ENCODE data around the gene SEMA5A.

Gene SEMA5A

GRCh38 chr5:9108162-9108561, 437.7 kb downstream of the SEMA5A start:
- no peaks in the 10 kb centered on the region for H3K9me3 ChIP-seq (replicated peaks; ENCODE audit: insufficient read depth, low read length)
- H3K4me2 ChIP-seq (ENCODE audit: low read depth, low read length), result no peak overlapping the region
- no peaks in the 10 kb centered on the region for H3F3A ChIP-seq (ENCODE audit: insufficient read depth, low read length)
- H3K36me3 ChIP-seq (replicated peaks; ENCODE audit: insufficient read depth, low read length), result no peaks in the 10 kb centered on the region
- H3K27ac ChIP-seq (ENCODE audit: low read length), result no peak overlapping the region
- no peak overlapping the region for H3K4me3 ChIP-seq (ENCODE audit: low read length)
- no peaks in the 10 kb centered on the region for H3K4me1 ChIP-seq (ENCODE audit: low read length)
- no peaks in the 10 kb centered on the region for H4K20me1 ChIP-seq (ENCODE audit: insufficient read depth, low read length)
- TF ChIP-seq EZH2 (optimal IDR thresholded peaks at IDR 0.05; ENCODE audit: low read depth, low read length), result no peak
- no peak for TF ChIP-seq CTCF (IDR thresholded peaks at IDR 0.05; ENCODE audit: low read length)
- TF ChIP-seq EZH2phosphoT487 (IDR thresholded peaks at IDR 0.05; ENCODE audit: low read length), result no peak
- H3K9me2 ChIP-seq (replicated peaks; ENCODE audit: insufficient read depth, low read length), result no peaks in the 10 kb centered on the region
- H3K79me2 ChIP-seq (ENCODE audit: low read length), result no peaks in the 10 kb centered on the region
- no peak overlapping the region for H3K9ac ChIP-seq (ENCODE audit: low read length)
- H3K27me3 ChIP-seq (replicated peaks; ENCODE audit: insufficient read depth, low read length), result no peaks in the 10 kb centered on the region
- H2AFZ ChIP-seq (ENCODE audit: low read length), result no peak overlapping the region
- DNase-seq, result no peak

- H3K9me3 ChIP-seq (replicated peaks; ENCODE audit: insufficient read depth, low read length), result no peaks in the 10 kb centered on the region
Observed at GRCh38 chr5:9105851-9106250, 440.0 kb downstream of the SEMA5A start.

GRCh38 chr5:9104571-9105339, 441.1 kb downstream of the SEMA5A start:
- TF ChIP-seq EZH2phosphoT487 (IDR thresholded peaks at IDR 0.05; ENCODE audit: low read length) (no peak), EZH2 (optimal IDR thresholded peaks at IDR 0.05; ENCODE audit: low read depth, low read length) (no peak), CTCF (IDR thresholded peaks at IDR 0.05; ENCODE audit: low read length) (no peak)
- H3K4me3 ChIP-seq (ENCODE audit: low read length), result no peak overlapping the region
- H3K27ac ChIP-seq (ENCODE audit: low read length), result no peak overlapping the region
- no peak overlapping the region for H2AFZ ChIP-seq (ENCODE audit: low read length)
- H3K36me3 ChIP-seq (replicated peaks; ENCODE audit: insufficient read depth, low read length), result no peaks in the 10 kb centered on the region
- no peaks in the 10 kb centered on the region for H3K9me2 ChIP-seq (replicated peaks; ENCODE audit: insufficient read depth, low read length)
- no peaks in the 10 kb centered on the region for H3K4me1 ChIP-seq (ENCODE audit: low read length)
- no peak overlapping the region for H3K9ac ChIP-seq (ENCODE audit: low read length)
- DNase-seq, result no peak
- no peaks in the 10 kb centered on the region for H3K9me3 ChIP-seq (replicated peaks; ENCODE audit: insufficient read depth, low read length)
- no peak overlapping the region for H3K4me2 ChIP-seq (ENCODE audit: low read depth, low read length)
- H3F3A ChIP-seq (ENCODE audit: insufficient read depth, low read length), result no peaks in the 10 kb centered on the region
- no peaks in the 10 kb centered on the region for H3K79me2 ChIP-seq (ENCODE audit: low read length)
- H4K20me1 ChIP-seq (ENCODE audit: insufficient read depth, low read length), result no peaks in the 10 kb centered on the region
- no peaks in the 10 kb centered on the region for H3K27me3 ChIP-seq (replicated peaks; ENCODE audit: insufficient read depth, low read length)

More at GRCh38 chr5:9105851-9106250, 440.0 kb downstream of the SEMA5A start:
- no peaks in the 10 kb centered on the region for H3K4me1 ChIP-seq (ENCODE audit: low read length)
- H2AFZ ChIP-seq (ENCODE audit: low read length), result no peak overlapping the region
- TF ChIP-seq CTCF (IDR thresholded peaks at IDR 0.05; ENCODE audit: low read length) (no peak), EZH2 (optimal IDR thresholded peaks at IDR 0.05; ENCODE audit: low read depth, low read length) (no peak), EZH2phosphoT487 (IDR thresholded peaks at IDR 0.05; ENCODE audit: low read length) (no peak)
- H3K4me2 ChIP-seq (ENCODE audit: low read depth, low read length), result no peak overlapping the region
- DNase-seq, result no peak
- no peak overlapping the region for H3K4me3 ChIP-seq (ENCODE audit: low read length)
- no peaks in the 10 kb centered on the region for H3K79me2 ChIP-seq (ENCODE audit: low read length)
- H3K27ac ChIP-seq (ENCODE audit: low read length), result no peak overlapping the region
- H3K9ac ChIP-seq (ENCODE audit: low read length), result no peak overlapping the region
- H3K27me3 ChIP-seq (replicated peaks; ENCODE audit: insufficient read depth, low read length), result no peaks in the 10 kb centered on the region
- no peaks in the 10 kb centered on the region for H4K20me1 ChIP-seq (ENCODE audit: insufficient read depth, low read length)
- H3K9me2 ChIP-seq (replicated peaks; ENCODE audit: insufficient read depth, low read length), result no peaks in the 10 kb centered on the region
- no peaks in the 10 kb centered on the region for H3F3A ChIP-seq (ENCODE audit: insufficient read depth, low read length)
- H3K36me3 ChIP-seq (replicated peaks; ENCODE audit: insufficient read depth, low read length), result no peaks in the 10 kb centered on the region

All from MM.1S (cell line).